Fibroblast of villous mesenchyme (primary cell): ENCODE results near the gene CD86. TPM values are rescaled to one million over a fixed set of nuclear protein-coding genes. Genes with fewer than 3 reads are reported as not detected.

Source experiments
- DNase-seq: peaks from one replicate; pipeline ENCODE4 v3.0.0-alpha.2; 2010; ENCODE audit warnings: low read depth
- H3K4me3 ChIP-seq: 2 replicates; pipeline ENCODE4 v1.5.1; 2011; ENCODE audit warnings: low read depth, mild to moderate bottlenecking, low read length
- small RNA-seq: library from RNA; depleted of rRNA; stranded (forward); fragments of <200 nt; gene quantifications from one replicate; pipeline ENCODE3, GENCODE V24; 2012
- total RNA-seq: library from RNA; depleted of rRNA; stranded (reverse); fragments of >200 nt; gene quantifications from 2 replicates; pipeline ENCODE4 v1.2.3, GENCODE V29; 2012
- TF ChIP-seq, protein P1 (sequence below): IDR thresholded peaks from 2 replicates; pipeline ENCODE4 v1.5.1; 2012; ENCODE audit warnings: low read depth, mild to moderate bottlenecking, low read length; ENCODE audit not compliant: insufficient read depth

CD86 gene
- total RNA-seq, 1 donor, result not detected

DNA sequence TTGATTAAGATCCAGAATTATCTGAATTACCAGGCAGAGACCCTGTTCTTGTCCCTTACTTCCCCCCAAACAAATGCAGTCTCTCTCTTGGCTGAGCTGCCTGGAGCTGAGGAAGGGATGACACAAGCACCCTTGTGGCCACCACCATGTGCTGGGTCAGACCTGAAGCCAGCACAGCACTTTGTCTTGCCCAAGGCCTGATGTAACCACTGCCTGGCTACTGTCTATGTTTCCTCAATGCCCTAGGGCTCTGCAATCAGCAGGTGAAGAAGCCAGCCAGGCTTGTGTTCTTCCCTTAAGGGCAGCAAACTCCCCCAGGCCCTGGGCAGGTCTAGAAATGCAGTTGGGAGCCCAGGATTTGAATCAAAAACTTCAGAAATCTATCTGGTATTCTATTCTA, 112.5 kb downstream of the CD86 start:
- TF ChIP-seq, protein P1, sequence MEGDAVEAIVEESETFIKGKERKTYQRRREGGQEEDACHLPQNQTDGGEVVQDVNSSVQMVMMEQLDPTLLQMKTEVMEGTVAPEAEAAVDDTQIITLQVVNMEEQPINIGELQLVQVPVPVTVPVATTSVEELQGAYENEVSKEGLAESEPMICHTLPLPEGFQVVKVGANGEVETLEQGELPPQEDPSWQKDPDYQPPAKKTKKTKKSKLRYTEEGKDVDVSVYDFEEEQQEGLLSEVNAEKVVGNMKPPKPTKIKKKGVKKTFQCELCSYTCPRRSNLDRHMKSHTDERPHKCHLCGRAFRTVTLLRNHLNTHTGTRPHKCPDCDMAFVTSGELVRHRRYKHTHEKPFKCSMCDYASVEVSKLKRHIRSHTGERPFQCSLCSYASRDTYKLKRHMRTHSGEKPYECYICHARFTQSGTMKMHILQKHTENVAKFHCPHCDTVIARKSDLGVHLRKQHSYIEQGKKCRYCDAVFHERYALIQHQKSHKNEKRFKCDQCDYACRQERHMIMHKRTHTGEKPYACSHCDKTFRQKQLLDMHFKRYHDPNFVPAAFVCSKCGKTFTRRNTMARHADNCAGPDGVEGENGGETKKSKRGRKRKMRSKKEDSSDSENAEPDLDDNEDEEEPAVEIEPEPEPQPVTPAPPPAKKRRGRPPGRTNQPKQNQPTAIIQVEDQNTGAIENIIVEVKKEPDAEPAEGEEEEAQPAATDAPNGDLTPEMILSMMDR, result no peak
- DNase-seq, result no peak
- H3K4me3 ChIP-seq, result no peak overlapping the region

DNA sequence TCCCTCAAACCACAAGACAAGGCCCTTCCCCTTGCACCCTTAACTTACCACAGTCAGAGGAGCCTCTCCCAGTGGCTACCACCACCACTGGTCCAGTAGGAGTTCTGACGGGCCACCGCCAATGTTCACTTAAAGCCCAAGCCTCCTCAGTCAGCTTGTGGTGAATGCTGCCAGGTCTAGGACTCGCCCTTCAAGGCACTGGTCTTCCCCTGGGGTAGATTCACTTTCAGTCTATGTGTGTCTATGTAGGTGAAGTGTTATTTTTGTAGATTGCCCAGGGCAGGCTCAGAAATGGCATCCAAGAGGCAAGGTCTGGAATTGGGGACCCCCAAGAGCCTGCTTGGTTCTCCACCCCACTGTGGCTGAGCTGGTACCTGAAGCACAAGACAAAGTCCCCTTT, 112.9 kb downstream of the CD86 start:
- TF ChIP-seq, protein P1, result no peak
- DNase-seq, result no peak
- H3K4me3 ChIP-seq, result no peak overlapping the region

DNA sequence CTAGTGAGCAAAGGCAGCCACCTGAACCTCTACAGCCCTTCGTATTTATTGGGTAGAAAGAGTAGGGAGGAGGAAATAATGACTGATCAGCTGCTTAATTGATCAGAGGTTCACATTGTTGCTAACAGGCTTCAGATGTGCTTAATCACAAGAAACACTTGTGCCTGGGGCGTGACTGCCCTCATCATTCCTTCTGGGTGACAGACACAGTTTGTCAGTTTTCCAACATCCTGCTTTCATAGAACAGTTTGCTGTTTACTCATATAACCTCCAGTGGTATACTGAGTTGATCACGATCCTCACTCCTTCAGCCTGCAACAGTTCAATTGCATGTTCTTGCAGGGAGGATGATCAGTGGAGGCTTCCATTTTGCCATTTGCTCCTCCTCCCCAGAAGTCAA, 114.7 kb downstream of the CD86 start:
- H3K4me3 ChIP-seq, result no peak overlapping the region
- no peak for DNase-seq
- TF ChIP-seq, protein P1, result no peak

Small RNA genes within 50 kb of the gene (small RNA-seq; reads per million reads assigned to genes)
- gene RF00019, result not detected

Other genes with a start within 250 kb of the CD86 start
- gene IQCB1, start 220.3 kb upstream of the CD86 start, total RNA-seq, result 17.7 and 18.1 TPM in 2 replicates
- 0.32 and 0.43 TPM in 2 replicates for gene EAF2, start 220.2 kb upstream of the CD86 start, total RNA-seq
- gene SLC15A2, start 161.0 kb upstream of the CD86 start, total RNA-seq, result under 0.01 and 0.43 TPM in 2 replicates
- gene ILDR1, start 33.1 kb upstream of the CD86 start, total RNA-seq, result not detected in 2 replicates
- not detected in 2 replicates for gene CASR, start 128.3 kb downstream of the CD86 start, total RNA-seq